GM18861 (cell line): ENCODE results near the gene CLEC12A.
"Not testable (repeated sequence)": the region's sequence is repeated elsewhere in the genome, so short reads cannot be mapped to it uniquely, and the experiment has no call there.

Experiments
- ATAC-seq: cut with Tn5 transposase; IDR thresholded peaks from one replicate; pipeline ENCODE4 v1.9.1; 2021; ENCODE audit not compliant: unreplicated experiment

The CLEC12A gene

DNA sequence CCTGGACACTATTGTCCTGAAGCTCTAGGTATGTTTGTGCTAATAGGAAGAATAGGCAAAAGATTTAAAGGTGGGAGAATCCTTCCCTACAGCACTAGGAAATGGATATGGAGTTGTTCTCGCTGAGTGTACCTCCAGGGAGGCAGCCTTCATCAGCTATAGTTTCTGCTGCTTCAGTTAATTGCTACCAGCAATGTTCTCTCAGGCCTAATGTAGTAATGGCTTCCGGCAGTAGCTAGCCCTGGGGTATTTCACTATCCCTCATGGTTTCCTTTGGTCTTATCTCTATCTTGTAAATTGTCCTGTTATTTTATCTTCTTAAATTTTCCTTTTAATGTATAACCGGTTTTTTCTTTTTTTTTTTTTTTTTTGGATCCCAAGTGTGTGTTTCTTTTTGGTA lies 9.3 kb upstream of the CLEC12A start:
- no peak for ATAC-seq

DNA sequence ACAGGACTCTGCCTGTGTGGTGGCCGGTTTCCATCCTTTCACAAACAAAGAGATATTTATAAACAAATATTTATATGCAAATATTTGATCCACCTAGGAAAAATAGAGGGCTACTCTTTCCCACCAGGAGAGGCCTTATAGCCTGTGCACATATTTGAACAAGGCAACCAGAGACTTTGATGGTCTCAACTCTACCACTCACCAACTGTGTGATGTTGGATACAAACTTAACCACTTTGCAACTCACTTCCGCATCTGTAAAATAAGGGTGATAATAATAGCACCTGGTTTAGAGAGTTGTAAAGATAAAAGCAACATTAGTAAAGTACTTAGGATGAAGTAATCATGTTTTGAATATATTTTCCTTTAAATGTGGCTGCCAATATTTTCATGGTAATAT lies 1.5 kb upstream of the CLEC12A start:
- no peak for ATAC-seq

- ATAC-seq, result no peak
Measured at GRCh38 chr12:9973949-9974348, 2.7 kb downstream of the CLEC12A start.

GRCh38 chr12:9974731-9975130 lies 3.5 kb downstream of the CLEC12A start:
- not testable (repeated sequence) for ATAC-seq

GRCh38 chr12:9975614-9976013 lies 4.4 kb downstream of the CLEC12A start:
- no peak for ATAC-seq

- not testable (repeated sequence) for ATAC-seq
Measured at GRCh38 chr12:9976626-9977025, 5.4 kb downstream of the CLEC12A start.

- ATAC-seq, result no peak
Measured at GRCh38 chr12:9977916-9978315, 6.7 kb downstream of the CLEC12A start.

GRCh38 chr12:9980126-9980525 lies 8.9 kb downstream of the CLEC12A start:
- ATAC-seq, result no peak

GRCh38 chr12:9991876-9992275 lies 20.7 kb downstream of the CLEC12A start:
- no peak for ATAC-seq

DNA sequence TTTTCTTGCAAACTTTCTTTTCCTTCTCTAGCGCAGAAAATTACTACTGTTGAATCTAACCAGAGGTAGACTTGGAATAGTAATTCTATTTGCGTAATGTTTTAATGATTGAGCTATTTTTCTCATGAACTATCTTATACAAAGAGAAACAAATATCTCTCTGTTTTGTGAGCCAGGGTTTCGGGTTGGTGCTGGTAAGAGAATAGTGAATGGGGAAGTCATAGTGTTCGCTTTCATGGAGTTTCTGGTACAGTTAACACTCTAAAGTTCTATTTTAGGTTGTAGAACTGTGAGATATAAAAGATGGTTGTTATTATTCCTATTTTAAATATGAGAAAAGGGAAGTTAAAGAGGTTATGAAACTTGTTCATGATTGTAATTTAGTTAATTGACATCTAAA lies 21.1 kb downstream of the CLEC12A start:
- no peak for ATAC-seq

DNA sequence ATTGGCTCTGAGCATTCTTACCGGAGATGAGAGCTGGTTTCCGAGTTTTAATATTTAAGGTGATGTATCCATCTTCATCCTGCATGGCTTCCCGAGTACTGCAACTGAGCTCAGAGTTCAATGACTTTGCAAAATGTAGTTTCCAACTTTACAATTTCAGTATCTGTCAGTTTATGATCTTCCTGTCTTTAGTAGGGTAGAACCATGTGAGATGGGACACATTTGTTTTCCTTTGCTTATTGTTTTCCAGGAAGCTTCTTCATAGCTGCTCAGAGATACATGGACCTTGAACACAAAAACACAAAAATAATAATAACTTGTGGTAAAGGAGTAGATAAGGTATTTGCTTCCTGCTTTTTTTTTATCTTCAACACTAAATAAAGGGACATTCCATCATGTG lies 27.8 kb downstream of the CLEC12A start, which contains the start of gene CLEC1B:
TSS of gene CLEC1B (minus strand) at position 106 of the 400 bp plus-strand sequence. CDS start at position 85, 21 bp downstream.
- ATAC-seq, result no peak

GRCh38 chr12:10001171-10001776 lies 30.1 kb downstream of the CLEC12A start:
- ATAC-seq, result no peak

GRCh38 chr12:10012630-10013330 lies 41.6 kb downstream of the CLEC12A start:
- no peak for ATAC-seq

DNA sequence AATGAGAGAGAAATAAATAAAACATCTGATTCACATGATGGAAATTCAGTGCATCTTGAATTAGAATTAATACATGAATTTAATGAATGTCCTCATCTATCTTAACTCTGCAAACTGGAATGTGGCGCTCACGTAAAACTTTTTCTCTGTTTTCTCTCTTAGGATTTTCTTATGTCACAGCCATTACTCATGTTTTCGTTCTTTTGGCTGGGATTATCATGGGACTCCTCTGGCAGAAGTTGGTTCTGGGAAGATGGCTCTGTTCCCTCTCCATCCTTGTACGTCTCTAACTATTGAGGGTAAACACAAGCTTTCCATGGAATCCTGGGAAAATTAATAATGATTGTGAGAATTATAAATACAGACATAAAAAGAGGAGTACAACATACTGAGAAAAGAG lies 44.2 kb downstream of the CLEC12A start:
- no peak for ATAC-seq

DNA sequence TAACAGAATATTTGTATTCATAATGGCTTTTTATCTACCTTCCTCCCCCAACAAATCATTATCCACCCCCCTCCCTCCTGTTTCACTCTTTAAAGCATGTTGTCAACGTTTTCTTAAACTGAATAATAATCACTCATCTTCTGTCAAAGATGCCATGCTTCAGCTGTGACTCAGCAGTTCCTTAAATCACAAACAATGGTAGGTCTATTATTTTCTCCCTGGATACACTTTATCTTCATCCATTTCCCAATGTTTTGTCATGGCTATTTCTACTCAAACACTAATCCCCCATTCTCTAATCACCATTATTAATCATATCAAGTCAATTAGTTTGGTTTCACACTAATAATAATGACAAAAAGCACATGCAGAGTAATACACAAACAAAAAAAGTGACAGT lies 45.7 kb downstream of the CLEC12A start:
- ATAC-seq, result no peak

GRCh38 chr12:10018386-10018785 lies 47.2 kb downstream of the CLEC12A start:
- no peak for ATAC-seq

GRCh38 chr12:10021342-10021741 lies 50.1 kb downstream of the CLEC12A start:
- no peak for ATAC-seq

DNA sequence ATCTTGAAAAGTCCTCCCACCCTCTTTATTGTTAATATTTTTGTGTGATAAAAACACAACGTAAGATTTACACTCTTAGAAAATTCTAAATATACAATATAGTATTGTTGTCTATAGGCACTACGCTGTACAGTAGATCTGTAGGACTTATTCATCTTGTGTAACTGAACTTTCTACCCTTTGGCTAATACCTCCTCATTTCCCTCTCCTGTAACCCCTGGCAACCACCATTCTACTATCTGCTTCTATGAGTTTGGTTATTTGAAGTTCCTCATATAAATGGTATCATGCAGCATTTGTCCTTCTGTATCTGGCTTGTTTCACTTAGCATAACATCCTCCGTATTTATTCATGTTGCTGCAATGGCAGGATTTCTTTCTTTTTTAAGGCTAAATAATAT lies 54.0 kb downstream of the CLEC12A start:
- no peak for ATAC-seq

- ATAC-seq, result not testable (repeated sequence)
Measured at GRCh38 chr12:10026666-10027065, 55.5 kb downstream of the CLEC12A start.

GRCh38 chr12:10027311-10027710 lies 56.1 kb downstream of the CLEC12A start:
- ATAC-seq, result no peak

- no peak for ATAC-seq
Measured at GRCh38 chr12:10027721-10028120, 56.5 kb downstream of the CLEC12A start.

DNA sequence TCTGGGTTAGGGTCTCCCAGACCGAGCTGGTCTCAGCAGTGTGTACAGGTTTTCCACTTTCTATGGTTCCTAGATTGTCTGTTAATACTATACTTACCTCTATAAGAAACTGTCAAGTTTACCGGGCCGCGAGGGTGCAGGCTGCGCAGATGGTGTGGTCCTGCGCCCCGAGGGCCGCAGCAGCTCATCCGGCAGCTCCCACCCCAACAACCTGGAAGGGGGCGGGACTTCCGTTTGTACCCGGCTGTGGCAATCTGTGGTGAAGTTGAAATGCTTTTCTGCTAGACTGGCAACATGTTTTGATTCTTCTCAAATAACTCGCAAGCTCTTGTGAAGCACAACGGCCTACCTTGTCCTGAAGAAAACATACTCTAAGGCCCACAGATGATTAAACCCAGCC lies 59.2 kb downstream of the CLEC12A start, which contains the start of gene CLEC9A:
TSS of gene CLEC9A (plus strand) at position 237 of the 400 bp plus-strand sequence. CDS start 22,006 bp downstream, outside the sequence.
- ATAC-seq, result no peak

DNA sequence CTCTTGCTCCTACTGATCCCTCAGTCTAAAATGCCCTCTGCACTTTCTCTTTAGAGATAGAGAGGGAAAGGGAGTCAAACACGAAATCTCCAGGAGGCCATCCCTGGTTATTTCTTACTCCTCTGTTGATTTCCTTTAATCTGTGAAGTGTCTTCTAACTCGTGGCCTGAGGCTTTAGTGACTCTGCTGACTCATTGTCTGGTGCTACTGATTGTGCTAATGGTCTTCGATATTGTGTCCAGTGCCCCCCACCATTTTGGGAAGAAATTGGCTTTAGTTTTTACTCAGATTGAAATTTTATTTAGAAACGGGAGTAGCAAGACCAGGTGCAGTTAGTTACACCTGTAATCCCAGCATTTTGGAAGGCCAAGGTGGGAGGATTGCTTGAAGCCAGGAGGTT lies 60.1 kb downstream of the CLEC12A start:
- ATAC-seq, result no peak
